Measurements from ENCODE around the gene CYP4Z1.
"Not testable (repeated sequence)": the region's sequence is repeated elsewhere in the genome, so short reads cannot be mapped to it uniquely, and the experiment has no call there.

The CYP4Z1 gene

DNA sequence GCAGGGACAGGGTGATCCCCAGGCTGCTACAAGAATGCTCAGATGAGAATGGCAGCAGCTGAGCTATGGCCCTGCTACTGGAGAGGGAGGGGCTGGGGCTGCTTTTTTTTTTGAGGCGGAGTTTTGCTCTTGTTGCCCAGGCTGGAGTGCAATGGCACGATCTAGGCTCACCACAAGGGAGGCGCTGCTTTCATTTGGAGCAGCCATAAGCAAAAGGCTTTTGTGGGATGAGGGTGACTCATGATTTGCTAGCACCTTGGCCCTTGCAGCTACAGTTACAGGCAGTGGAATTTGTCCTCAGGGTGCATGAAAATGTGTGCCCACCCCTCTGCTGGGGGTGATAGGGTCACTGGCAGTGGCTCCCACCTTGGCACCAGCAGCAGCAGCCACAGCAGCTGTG, 37.8 kb downstream of the CYP4Z1 start:
- Histone ChIP-seq H3K4me3 (ENCODE audit: low read length) (no peak overlapping the region), H3K36me3 (replicated peaks; ENCODE audit: low read depth, low read length) (no peaks in the 10 kb centered on the region), H2AFZ (ENCODE audit: low read depth, low read length) (no peak overlapping the region), H3K4me1 (ENCODE audit: low read length) (no peaks in the 10 kb centered on the region), H3K27me3 (ENCODE audit: low read depth, low read length) (no peaks in the 10 kb centered on the region), H3K9me3 (ENCODE audit: insufficient read depth, low read length) (no peaks in the 10 kb centered on the region), H3K9ac (ENCODE audit: low read length) (no peak overlapping the region), H4K20me1 (ENCODE audit: insufficient read depth, low read length) (no peaks in the 10 kb centered on the region), H3K4me2 (ENCODE audit: low read length) (no peak overlapping the region), H3K79me2 (ENCODE audit: low read length) (no peaks in the 10 kb centered on the region), H3K27ac (ENCODE audit: low read length) (no peak overlapping the region)
- no peak for TF ChIP-seq EZH2phosphoT487 (IDR thresholded peaks at IDR 0.05; ENCODE audit: low read depth)
- TF ChIP-seq, protein P1, sequence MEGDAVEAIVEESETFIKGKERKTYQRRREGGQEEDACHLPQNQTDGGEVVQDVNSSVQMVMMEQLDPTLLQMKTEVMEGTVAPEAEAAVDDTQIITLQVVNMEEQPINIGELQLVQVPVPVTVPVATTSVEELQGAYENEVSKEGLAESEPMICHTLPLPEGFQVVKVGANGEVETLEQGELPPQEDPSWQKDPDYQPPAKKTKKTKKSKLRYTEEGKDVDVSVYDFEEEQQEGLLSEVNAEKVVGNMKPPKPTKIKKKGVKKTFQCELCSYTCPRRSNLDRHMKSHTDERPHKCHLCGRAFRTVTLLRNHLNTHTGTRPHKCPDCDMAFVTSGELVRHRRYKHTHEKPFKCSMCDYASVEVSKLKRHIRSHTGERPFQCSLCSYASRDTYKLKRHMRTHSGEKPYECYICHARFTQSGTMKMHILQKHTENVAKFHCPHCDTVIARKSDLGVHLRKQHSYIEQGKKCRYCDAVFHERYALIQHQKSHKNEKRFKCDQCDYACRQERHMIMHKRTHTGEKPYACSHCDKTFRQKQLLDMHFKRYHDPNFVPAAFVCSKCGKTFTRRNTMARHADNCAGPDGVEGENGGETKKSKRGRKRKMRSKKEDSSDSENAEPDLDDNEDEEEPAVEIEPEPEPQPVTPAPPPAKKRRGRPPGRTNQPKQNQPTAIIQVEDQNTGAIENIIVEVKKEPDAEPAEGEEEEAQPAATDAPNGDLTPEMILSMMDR (IDR thresholded peaks at IDR 0.05; ENCODE audit: low read depth, low read length), result no peak

DNA sequence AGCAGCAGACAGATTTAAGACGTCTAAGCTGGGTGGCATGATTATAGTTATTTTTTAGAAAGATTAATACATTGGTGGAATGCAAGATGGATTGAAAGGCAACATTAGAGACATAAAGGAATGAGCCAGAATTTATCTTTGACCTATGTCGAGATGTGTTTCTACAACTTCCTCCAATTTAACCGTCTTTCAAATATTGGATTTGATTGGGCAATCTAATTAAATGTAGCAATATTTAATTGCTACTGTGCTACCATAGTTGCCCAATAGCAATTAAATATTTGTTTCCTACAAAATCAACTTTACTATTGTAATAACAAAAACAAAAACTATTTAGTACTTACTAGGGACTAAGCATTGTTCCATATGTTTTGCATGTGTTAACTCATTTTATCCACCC, 39.8 kb downstream of the CYP4Z1 start:
- Histone ChIP-seq H3K4me1 (ENCODE audit: low read length) (no peaks in the 10 kb centered on the region), H3K9me3 (ENCODE audit: insufficient read depth, low read length) (no peaks in the 10 kb centered on the region), H3K79me2 (ENCODE audit: low read length) (no peaks in the 10 kb centered on the region), H2AFZ (ENCODE audit: low read depth, low read length) (no peak overlapping the region), H3K27ac (ENCODE audit: low read length) (no peak overlapping the region), H3K36me3 (replicated peaks; ENCODE audit: low read depth, low read length) (no peaks in the 10 kb centered on the region), H3K4me3 (ENCODE audit: low read length) (no peak overlapping the region), H3K27me3 (ENCODE audit: low read depth, low read length) (no peaks in the 10 kb centered on the region), H4K20me1 (ENCODE audit: insufficient read depth, low read length) (no peaks in the 10 kb centered on the region), H3K9ac (ENCODE audit: low read length) (no peak overlapping the region), H3K4me2 (ENCODE audit: low read length) (no peak overlapping the region)
- TF ChIP-seq EZH2phosphoT487 (IDR thresholded peaks at IDR 0.05; ENCODE audit: low read depth), result no peak

DNA sequence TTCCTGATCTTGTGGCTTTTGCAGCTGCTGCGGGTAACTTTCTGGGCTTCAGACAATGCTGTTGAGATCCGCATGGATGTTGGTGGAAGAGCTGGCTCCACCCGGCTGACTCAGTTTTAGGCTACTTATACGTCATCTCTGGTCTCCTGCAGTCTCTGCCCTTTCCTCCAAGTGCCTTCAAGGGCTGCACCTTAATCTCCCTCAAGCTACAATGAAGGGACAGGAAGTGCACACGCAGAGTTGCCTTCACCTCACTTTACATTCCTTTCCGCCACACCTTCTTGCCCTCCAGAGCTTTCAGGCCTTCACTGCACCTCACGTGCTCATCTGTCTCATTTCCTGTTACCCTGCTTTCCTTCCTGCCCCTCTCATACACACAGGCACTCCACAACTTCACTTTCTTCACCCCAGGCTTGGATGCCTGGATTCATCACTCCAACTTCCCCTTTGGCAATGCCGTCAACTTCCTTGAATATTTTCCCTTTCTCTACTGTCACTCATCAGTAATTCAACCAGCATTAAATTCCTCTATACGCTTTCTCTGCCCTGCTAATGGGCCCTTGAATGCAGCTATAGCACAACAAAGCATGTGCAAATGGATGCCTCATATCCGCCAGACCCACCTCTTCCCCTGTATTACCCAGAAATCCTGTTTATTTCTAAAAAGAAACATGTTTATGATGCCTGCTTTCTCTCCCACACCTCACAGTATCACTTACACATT, 41.0 kb downstream of the CYP4Z1 start:
- not testable (repeated sequence) for H3K9me3 ChIP-seq (ENCODE audit: insufficient read depth, low read length); H3K36me3 ChIP-seq (replicated peaks; ENCODE audit: low read depth, low read length); H3K79me2 ChIP-seq (ENCODE audit: low read length); H3K4me2 ChIP-seq (ENCODE audit: low read length); H3K27ac ChIP-seq (ENCODE audit: low read length); H3K27me3 ChIP-seq (ENCODE audit: low read depth, low read length); H4K20me1 ChIP-seq (ENCODE audit: insufficient read depth, low read length); H2AFZ ChIP-seq (ENCODE audit: low read depth, low read length); H3K4me1 ChIP-seq (ENCODE audit: low read length); H3K4me3 ChIP-seq (ENCODE audit: low read length); H3K9ac ChIP-seq (ENCODE audit: low read length)

- not testable (repeated sequence) for H3K9me3 ChIP-seq (ENCODE audit: insufficient read depth, low read length); H3K4me3 ChIP-seq (ENCODE audit: low read length); H2AFZ ChIP-seq (ENCODE audit: low read depth, low read length); H3K4me1 ChIP-seq (ENCODE audit: low read length); H3K4me2 ChIP-seq (ENCODE audit: low read length); H3K9ac ChIP-seq (ENCODE audit: low read length); H3K79me2 ChIP-seq (ENCODE audit: low read length); H3K27ac ChIP-seq (ENCODE audit: low read length); H3K36me3 ChIP-seq (replicated peaks; ENCODE audit: low read depth, low read length); H3K27me3 ChIP-seq (ENCODE audit: low read depth, low read length); H4K20me1 ChIP-seq (ENCODE audit: insufficient read depth, low read length)
These were observed 42.5 kb downstream of the CYP4Z1 start for GRCh38 chr1:47109482-47109881.

DNA sequence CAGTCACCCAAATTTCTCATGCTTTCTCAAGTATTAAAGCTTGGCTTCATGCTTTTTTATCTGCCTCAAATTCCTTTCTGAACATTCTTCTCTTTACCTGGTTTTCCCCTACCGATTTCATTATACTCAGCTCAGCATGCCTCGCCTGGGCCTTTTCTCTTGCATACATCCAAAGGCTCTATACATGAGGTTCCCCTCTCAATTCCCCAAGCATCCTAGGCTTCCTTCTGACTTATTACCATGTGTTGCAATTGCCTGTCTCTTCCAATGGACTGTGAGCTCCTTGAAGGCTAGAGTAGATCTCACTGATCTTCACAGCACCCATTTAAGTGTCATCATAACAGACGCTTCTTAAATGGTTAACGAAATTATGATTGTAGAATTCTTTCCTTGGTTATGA, 46.1 kb downstream of the CYP4Z1 start:
- Histone ChIP-seq H3K9ac (ENCODE audit: low read length) (no peak overlapping the region), H3K79me2 (ENCODE audit: low read length) (no peaks in the 10 kb centered on the region), H3K36me3 (replicated peaks; ENCODE audit: low read depth, low read length) (no peaks in the 10 kb centered on the region), H3K4me1 (ENCODE audit: low read length) (no peaks in the 10 kb centered on the region), H4K20me1 (ENCODE audit: insufficient read depth, low read length) (no peaks in the 10 kb centered on the region), H3K27me3 (ENCODE audit: low read depth, low read length) (no peaks in the 10 kb centered on the region), H3K9me3 (ENCODE audit: insufficient read depth, low read length) (no peaks in the 10 kb centered on the region), H3K27ac (ENCODE audit: low read length) (no peak overlapping the region), H3K4me2 (ENCODE audit: low read length) (no peak overlapping the region), H3K4me3 (ENCODE audit: low read length) (no peak overlapping the region), H2AFZ (ENCODE audit: low read depth, low read length) (no peak overlapping the region)
- no peak for TF ChIP-seq EZH2phosphoT487 (IDR thresholded peaks at IDR 0.05; ENCODE audit: low read depth)
- TF ChIP-seq, protein P1 (IDR thresholded peaks at IDR 0.05; ENCODE audit: low read depth, low read length), result no peak

DNA sequence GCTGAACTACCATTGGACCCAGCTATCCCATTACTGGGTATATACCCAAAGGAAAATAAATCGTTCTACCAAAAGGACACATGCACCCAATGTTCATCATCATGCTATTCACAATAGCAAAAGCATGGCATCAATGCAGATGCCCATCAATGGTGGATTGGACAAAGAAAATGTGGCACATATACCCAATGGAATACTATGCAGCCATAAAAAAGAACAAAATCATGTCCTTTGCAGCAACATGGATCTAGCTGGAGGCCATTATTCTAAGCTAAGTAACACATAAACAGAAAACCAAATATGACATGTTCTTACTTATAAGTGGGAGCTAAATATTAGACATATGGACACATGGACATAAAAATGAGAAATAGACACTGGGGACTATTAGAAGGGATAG, 54.0 kb downstream of the CYP4Z1 start:
- H3K79me2 ChIP-seq (ENCODE audit: low read length); H3K9me3 ChIP-seq (ENCODE audit: insufficient read depth, low read length); H3K4me3 ChIP-seq (ENCODE audit: low read length); H3K36me3 ChIP-seq (replicated peaks; ENCODE audit: low read depth, low read length); H2AFZ ChIP-seq (ENCODE audit: low read depth, low read length); H3K9ac ChIP-seq (ENCODE audit: low read length); H3K27ac ChIP-seq (ENCODE audit: low read length); H4K20me1 ChIP-seq (ENCODE audit: insufficient read depth, low read length); H3K27me3 ChIP-seq (ENCODE audit: low read depth, low read length); H3K4me1 ChIP-seq (ENCODE audit: low read length); H3K4me2 ChIP-seq (ENCODE audit: low read length): not testable (repeated sequence)

DNA sequence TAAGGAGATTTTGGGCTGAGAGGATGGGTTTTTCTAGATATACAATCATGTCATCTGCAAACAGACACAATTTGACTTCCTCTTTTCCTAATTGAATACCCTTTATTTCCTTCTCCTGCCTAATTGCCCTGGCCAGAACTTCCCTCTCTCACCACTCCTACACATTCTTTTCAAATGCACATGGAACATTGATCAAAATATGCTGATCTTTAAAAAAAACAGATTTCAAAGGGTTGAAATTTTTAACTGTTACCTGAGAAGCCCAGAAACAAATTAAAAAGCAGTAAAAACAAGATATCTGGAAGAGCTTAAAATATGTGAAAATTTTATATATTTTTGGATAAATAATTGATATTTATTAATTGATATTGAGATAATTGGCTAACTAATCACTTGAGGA, 57.8 kb downstream of the CYP4Z1 start:
- not testable (repeated sequence) for H3K4me1 ChIP-seq (ENCODE audit: low read length); H3K27ac ChIP-seq (ENCODE audit: low read length); H3K79me2 ChIP-seq (ENCODE audit: low read length); H3K27me3 ChIP-seq (ENCODE audit: low read depth, low read length); H2AFZ ChIP-seq (ENCODE audit: low read depth, low read length); H3K9ac ChIP-seq (ENCODE audit: low read length); H3K9me3 ChIP-seq (ENCODE audit: insufficient read depth, low read length); H4K20me1 ChIP-seq (ENCODE audit: insufficient read depth, low read length); H3K36me3 ChIP-seq (replicated peaks; ENCODE audit: low read depth, low read length); H3K4me3 ChIP-seq (ENCODE audit: low read length); H3K4me2 ChIP-seq (ENCODE audit: low read length)

DNA sequence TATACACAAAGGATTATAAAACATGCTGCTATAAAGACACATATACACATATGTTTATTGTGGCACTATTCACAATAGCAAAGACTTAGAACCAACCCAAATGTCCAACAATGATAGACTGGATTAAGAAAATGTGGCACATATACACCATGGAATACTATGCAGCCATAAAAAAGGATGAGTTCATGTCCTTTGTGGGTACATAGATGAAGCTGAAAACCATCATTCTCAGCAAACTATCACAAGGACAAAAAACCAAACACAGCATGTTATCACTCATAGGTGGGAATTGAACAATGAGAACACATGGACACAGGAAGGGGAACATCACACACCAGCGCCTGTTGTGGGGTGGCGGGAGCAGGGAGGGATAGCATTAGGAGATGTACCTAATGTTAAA, 60.0 kb downstream of the CYP4Z1 start:
- not testable (repeated sequence) for H3K27ac ChIP-seq (ENCODE audit: low read length); H3K9ac ChIP-seq (ENCODE audit: low read length); H3K27me3 ChIP-seq (ENCODE audit: low read depth, low read length); H2AFZ ChIP-seq (ENCODE audit: low read depth, low read length); H4K20me1 ChIP-seq (ENCODE audit: insufficient read depth, low read length); H3K4me2 ChIP-seq (ENCODE audit: low read length); H3K9me3 ChIP-seq (ENCODE audit: insufficient read depth, low read length); H3K4me3 ChIP-seq (ENCODE audit: low read length); H3K4me1 ChIP-seq (ENCODE audit: low read length); H3K36me3 ChIP-seq (replicated peaks; ENCODE audit: low read depth, low read length); H3K79me2 ChIP-seq (ENCODE audit: low read length)

Data from OCI-LY3 (cell line).